RWPE1 (cell line): ENCODE measurements around the gene MTG2.
A peak's percentile ranks its signal among the peaks of the same experiment; 100 is the strongest.

Experiments used
- CTCF ChIA-PET: fragments of 350-600 bp; sonication (Branson Sonifier 250); formaldehyde crosslinking; extraction: SDS; loops from one replicate; lab custom pipeline; 2021; lab: Yijun Ruan, JAX
- POLR2A ChIA-PET: fragments of 400-600 bp; formaldehyde crosslinking; extraction: SDS; loops from one replicate; lab custom pipeline; 2020; ENCODE audit warnings: antibody characterized with exemption; ENCODE audit not compliant: low non-redundant PET; lab: Yijun Ruan, JAX
- DNase-seq: peaks from one replicate; pipeline ENCODE4 v3.0.0; 2012; ENCODE audit warnings: low spot score
- H3K27ac ChIP-seq: fragments of 450-650 bp; 2 replicates; pipeline ENCODE4 v1.5.1; 2017
- TF ChIP-seq, protein P1 (sequence below): fragments of 450-650 bp; conservative IDR thresholded peaks from 2 replicates; pipeline ENCODE4 v1.5.1; 2017; ENCODE audit warnings: low read depth, mild to moderate bottlenecking

Gene MTG2

DNA sequence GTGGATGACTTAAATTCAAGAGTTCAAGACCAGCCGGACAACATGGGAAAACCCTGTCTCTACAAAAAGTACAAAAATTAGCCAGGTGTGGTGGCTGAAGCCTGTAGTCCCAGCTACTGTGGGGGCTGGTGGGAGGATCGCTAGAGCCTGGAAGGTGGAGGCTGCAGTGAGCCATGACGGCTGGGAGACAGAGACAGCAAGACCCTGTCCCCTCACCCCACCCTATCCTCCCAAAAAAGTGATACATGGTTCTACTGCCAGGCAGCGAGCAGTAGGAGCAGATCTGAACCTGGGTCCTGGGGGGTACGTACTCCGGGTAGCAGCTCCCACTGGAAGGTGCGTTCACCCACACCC lies 41.8 kb upstream of the MTG2 start:
- H3K27ac ChIP-seq = peak overlapping the region; percentile 91
- CTCF ChIA-PET = interaction anchor here (0.6 to 1.9 kb wide), 5 partner anchors 13 to 135 kb away, joined by 3 to 10 read pairs (median 4); no protein-coding TSS in a partner anchor
- TF ChIP-seq, protein P1, sequence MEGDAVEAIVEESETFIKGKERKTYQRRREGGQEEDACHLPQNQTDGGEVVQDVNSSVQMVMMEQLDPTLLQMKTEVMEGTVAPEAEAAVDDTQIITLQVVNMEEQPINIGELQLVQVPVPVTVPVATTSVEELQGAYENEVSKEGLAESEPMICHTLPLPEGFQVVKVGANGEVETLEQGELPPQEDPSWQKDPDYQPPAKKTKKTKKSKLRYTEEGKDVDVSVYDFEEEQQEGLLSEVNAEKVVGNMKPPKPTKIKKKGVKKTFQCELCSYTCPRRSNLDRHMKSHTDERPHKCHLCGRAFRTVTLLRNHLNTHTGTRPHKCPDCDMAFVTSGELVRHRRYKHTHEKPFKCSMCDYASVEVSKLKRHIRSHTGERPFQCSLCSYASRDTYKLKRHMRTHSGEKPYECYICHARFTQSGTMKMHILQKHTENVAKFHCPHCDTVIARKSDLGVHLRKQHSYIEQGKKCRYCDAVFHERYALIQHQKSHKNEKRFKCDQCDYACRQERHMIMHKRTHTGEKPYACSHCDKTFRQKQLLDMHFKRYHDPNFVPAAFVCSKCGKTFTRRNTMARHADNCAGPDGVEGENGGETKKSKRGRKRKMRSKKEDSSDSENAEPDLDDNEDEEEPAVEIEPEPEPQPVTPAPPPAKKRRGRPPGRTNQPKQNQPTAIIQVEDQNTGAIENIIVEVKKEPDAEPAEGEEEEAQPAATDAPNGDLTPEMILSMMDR = no peak
- POLR2A ChIA-PET = no interaction called here
- no peak for DNase-seq

DNA sequence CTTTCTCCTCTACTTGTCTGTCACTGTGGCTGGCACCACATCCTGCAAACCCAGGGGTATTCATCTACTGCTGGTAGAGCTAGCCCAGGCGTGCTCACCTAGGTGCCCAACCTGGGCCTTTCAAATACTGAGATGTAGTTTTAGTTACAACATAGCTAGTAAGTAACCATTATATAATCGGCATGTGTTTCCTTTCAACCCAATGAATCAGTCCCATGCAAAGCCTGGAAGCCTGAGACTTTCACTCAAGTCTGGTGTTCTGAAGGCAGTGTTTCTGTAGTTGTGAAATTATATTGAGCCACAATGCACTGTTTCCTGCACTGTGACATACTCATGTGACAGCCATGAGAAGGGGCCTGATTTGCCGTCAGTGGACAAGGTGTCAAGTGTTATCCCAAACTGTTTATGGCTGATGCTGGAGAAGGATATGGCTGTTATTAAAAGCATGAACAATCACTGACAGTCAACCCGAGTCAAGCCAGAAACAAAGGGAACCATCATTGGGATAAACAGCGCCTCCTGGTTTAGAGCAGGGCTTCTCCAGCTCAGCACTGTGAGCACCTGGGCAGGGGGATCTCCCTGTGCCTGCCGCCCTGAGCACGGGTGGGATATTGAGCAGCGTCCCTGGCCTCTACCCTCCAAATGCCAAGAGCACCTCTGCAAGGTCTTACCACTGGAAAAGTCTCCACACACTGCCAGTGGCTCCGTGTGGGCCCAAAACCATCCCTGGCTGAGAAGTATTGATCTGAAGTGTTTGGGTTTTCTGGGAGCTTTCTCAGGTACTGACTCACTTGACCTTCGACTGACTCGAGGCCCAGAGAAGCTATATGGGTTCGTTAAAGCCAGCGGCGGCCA lies 41.2 kb upstream of the MTG2 start:
- TF ChIP-seq, protein P1 = no peak; the same call in 1 of the 2 replicates
- DNase-seq = no peak
- peak overlapping the region; percentile 91 for H3K27ac ChIP-seq
- ChIA-PET CTCF (interaction anchor here (0.6 to 1.9 kb wide), 6 partner anchors 13 to 131 kb away, joined by 3 to 10 read pairs (median 4); partner anchors contain the start of gene TAF4), POLR2A (no interaction called here)

DNA sequence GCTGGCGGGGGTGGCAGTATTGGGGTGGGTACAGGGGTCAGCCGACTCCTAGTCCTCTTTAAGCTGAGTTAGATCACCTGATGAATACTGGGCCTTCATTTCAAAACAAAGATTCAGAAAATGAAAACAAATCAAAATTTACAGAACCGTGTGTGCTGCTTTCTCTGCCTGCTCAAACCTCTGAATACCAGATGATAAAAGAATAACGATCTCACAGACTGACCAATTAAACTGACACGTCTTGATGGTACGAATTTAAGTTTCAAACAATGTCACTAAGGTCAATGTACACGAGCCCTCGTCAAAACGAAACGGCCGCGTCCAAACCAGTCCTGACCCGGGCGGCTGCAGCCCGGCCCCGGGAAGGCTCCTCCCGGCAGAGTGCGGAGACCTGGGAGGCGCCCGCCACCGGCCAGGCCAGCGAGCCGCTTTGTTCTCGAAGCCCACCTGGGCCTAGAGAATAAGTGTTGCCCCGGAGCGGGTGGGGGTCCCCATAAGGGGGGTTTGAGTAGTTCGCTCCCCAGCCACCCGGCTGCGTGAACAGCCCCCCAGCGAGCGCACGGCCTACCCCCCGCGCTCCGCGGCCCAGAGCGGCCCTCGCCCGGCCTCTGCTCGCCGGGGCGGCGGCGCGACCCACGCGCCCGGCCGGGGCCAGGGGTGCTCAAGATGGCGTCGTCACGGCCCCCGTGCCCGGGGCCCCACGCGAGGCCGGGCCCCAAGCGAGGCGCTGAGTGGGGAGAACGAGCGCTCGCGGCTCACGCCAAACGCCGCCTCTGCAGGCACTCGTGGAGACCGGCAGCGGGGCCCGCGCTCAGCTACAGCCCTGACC lies 40.4 kb upstream of the MTG2 start:
- ChIA-PET POLR2A (interaction anchor here (0.5 kb wide), 1 partner anchor 18 kb away, joined by 5 read pairs; no protein-coding TSS in a partner anchor), CTCF (interaction anchor here (0.7 to 1.9 kb wide), 4 partner anchors 14 to 131 kb away, joined by 4 to 10 read pairs (median 6); partner anchors contain the start of gene TAF4)
- TF ChIP-seq, protein P1 = no peak
- no peak for DNase-seq
- peak overlapping the region; percentile 91 for H3K27ac ChIP-seq

DNA sequence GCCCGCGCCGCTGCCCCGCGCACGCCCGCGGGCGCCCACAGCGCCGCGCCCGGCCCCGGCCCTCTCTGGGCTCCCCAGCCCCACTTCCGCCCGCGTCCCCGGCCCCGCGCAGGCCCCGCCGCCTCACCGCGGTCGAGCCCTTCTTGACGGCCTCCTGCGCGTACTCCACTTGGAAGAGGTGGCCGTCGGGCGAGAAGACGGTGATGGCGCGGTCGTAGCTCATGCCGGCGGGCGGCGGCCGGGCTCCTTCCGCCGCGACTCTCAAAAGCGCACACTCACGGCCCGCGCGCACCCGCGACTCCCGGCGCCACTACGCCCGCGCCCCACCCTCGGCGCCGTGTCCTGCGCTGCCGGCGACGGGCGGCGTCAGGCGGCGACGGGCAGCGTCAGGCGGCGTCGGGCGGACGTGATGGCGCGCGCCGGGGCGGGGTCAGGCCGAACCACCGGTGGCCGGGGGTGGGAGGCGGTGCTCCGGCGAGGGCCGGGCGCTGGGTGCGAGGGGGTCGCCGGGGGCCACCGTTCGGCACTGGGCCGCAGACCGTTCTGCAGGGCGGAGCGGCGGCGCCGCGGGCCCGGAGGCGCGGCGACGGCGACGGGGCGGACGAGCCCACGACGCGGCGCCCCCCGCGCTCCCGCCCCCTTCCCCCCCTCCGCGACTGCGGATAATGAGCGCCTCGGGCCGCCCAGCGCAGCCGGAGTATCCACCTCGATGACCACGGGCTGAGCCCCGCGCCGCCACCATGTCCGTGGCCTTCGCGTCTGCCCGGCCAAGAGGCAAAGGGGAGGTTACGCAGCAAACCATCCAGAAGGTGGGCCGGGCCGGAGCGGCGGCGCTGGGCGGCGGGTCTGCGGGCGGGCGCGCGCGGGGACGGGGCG lies 39.5 kb upstream of the MTG2 start, which contains the start of the genes PSMA7 and SS18L1:
TSS of gene PSMA7 (minus strand) at position 314 of the 876 bp plus-strand sequence. CDS start at position 223, 91 bp downstream.
TSS of gene SS18L1 (plus strand) at position 689 of the 876 bp plus-strand sequence. CDS start at position 741, 52 bp downstream.
- H3K27ac ChIP-seq = peak within 1 kb of the TSS; percentile 91
- TF ChIP-seq, protein P1 = no peak
- peak; percentile 92 for DNase-seq
- ChIA-PET CTCF (interaction anchor here (0.6 to 1.4 kb wide), 2 partner anchors 77 to 256 kb away, joined by 3 to 4 read pairs; partner anchors contain the start of gene TAF4), POLR2A (interaction anchor here (0.5 to 0.7 kb wide), 2 partner anchors 19 to 28 kb away, joined by 3 to 5 read pairs; no protein-coding TSS in a partner anchor)

DNA sequence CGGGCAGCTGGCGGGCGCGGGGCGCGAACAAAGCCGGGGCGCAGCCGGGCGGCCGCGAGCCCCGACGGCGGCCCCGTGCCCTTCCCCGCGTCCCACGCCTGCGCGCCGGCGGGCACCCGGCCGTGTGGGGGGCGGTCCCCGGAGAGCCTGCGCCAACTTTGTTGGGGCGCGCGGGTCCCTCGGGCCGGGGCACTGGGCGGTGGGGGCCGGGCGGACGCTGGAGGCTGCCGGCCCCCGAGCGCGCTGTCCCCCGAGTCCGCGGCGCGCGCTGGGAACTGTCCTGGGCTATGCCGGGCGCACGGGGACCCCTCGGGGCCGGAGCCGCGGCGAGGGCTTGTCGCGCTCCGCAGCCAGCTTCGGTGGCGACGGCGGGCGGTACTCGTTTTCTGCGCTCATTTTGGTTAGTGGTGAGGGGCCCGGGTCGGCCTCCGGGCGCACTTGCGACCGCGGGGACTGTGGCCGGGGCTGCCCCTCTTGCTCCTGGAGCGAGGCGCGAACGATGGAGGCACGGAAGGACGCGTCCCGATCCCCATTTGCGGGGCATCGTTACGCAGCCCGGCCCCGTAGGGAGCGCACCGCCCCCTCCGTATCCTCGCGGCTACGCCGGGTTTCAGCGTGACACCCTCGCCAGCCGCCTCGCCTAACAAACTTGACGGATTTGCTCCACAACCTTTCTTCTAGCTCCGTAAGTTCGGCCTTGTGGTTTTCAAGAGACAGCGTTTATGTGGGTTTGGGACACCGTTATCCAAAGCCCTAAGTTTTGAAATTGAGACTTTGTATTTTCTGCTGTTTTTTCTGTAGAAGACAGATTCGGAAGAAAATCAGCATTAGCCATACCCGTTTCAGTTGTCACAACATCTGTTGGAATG lies 38.6 kb upstream of the MTG2 start:
- TF ChIP-seq, protein P1 = no peak
- peak; percentile 89 for DNase-seq
- ChIA-PET POLR2A (no interaction called here), CTCF (interaction anchor here (0.6 to 1.0 kb wide), 4 partner anchors 8 to 257 kb away, joined by 3 to 9 read pairs (median 3); no protein-coding TSS in a partner anchor)
- peak overlapping the region; percentile 91 for H3K27ac ChIP-seq
